ENCODE data around the gene HIPK3. TPM values are rescaled to one million over a fixed set of nuclear protein-coding genes. Genes with fewer than 3 reads are reported as not detected.

Gene HIPK3
- total RNA-seq, result 95.6 and 99.6 TPM in 2 replicates

GRCh38 chr11:33257160-33257896 is at the start of gene HIPK3:
Gene HIPK3, plus strand, starts transcription at chr11:33257381.

GRCh38 chr11:33375688-33376311 is 118.6 kb downstream of the HIPK3 start, which contains the start of gene KIAA1549L:
Gene KIAA1549L, plus strand, starts transcription at chr11:33376108.

Other genes starting within 250 kb of the HIPK3 start
- 3.4 and 5.8 TPM in 2 replicates for gene DEPDC7, start 241.5 kb upstream of the HIPK3 start, total RNA-seq
- gene TCP11L1, start 217.8 kb upstream of the HIPK3 start, total RNA-seq, result 19.7 and 20.9 TPM in 2 replicates
- gene CSTF3, start 95.9 kb upstream of the HIPK3 start, total RNA-seq, result 25.6 and 26.7 TPM in 2 replicates
- 4.4 and 6.5 TPM in 2 replicates for gene KIAA1549L, start 118.7 kb downstream of the HIPK3 start, total RNA-seq

All from aortic smooth muscle cell (primary cell).